ENCODE data around the gene SPATA9. TPM values are rescaled to one million over a fixed set of nuclear protein-coding genes. Genes with fewer than 3 reads are reported as not detected.

SPATA9 gene
- total and polyA plus RNA-seq, 2 of the 8 experiments (the other 6 are each of a cell fraction or from before 2014, with no cell fraction given): not detected

DNA sequence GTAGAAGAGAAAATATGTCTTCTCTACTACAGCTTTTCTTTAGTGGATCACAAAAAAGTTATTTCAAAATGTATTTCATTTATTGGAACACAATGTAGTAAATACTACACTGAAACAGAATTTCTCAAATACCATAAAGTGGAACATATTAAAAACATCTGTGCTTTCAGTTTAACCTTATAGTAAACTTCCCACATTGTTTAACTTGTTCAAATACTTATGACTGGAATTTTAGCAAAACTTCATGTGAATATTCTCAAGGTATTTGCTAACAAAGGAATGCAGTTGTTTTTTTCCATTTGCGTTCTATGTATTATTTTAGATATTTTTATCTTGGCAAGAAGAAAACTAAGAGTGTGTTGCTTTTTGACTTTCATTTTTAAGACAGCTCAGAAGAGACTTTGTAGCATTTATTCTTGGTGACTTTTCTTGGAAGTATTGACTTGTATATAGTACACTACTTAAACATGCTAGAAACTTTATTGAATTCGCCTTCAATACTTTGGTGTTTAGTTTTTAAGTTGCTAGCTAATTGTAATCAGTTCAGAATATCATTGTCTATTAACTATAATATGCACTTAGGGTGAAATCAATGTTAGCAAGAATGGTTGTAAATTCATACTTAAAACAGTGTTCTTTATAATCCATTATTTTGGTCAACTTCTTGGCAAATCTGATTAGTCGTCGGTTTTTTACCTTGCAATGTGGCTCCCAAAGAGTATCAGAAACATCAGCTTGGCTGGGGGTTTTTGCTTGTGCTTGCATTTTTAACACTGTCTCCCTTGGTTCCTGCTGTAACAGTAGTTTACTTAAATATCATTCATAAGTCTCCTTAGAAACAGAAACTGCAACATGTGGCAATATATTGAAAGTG lies 43.4 kb upstream of the SPATA9 start (continued):
- TF ChIP-seq BCL11A (IDR thresholded peaks at IDR 0.05; ENCODE audit: low read depth in 2 of 2, low read length in 2 of 2) (no peak), SIN3A (conservative IDR thresholded peaks at IDR 0.05 in 1 of 2, IDR thresholded peaks at IDR 0.05 in 1 of 2; ENCODE audit: low read depth in 1 of 2, low read length in 2 of 2) (no peak), CBX8 (IDR thresholded peaks at IDR 0.05; ENCODE audit: borderline replicate concordance, low read depth, low read length) (no peak), KDM1A (IDR thresholded peaks at IDR 0.05; ENCODE audit: borderline replicate concordance, low read length) (no peak)
